Measurements from ENCODE around the gene DGKD. TPM values are rescaled to one million over a fixed set of nuclear protein-coding genes. Genes with fewer than 3 reads are reported as not detected.
A peak's percentile ranks its signal among the peaks of the same experiment; 100 is the strongest.
"Not testable (repeated sequence)": the region's sequence is repeated elsewhere in the genome, so short reads cannot be mapped to it uniquely, and the experiment has no call there.

DGKD gene
- polyA plus RNA-seq (2013, experiment 1 of 2; ENCODE audit: insufficient read length): 8.8 TPM
- 10.0 TPM for polyA plus RNA-seq (2013, experiment 2 of 2; ENCODE audit: insufficient read length)

GRCh38 chr2:233353769-233354499 lies at the start of gene DGKD:
TSS of gene DGKD (plus strand) at chr2:233354494. CDS start at chr2:233354519, 25 bp downstream.
- DNase-seq: peak; percentile 58

GRCh38 chr2:233307565-233307964 lies 46.7 kb upstream of the DGKD start, which contains the start of gene SAG:
TSS of gene SAG (plus strand) at chr2:233307816. CDS start at chr2:233309190, 1,374 bp downstream.
- DNase-seq: no peak

GRCh38 chr2:233311241-233311926 lies 42.9 kb upstream of the DGKD start:
- DNase-seq: no peak

GRCh38 chr2:233312874-233313273 lies 41.4 kb upstream of the DGKD start:
- no peak for DNase-seq

GRCh38 chr2:233314180-233314925 lies 39.9 kb upstream of the DGKD start:
- DNase-seq: no peak

GRCh38 chr2:233317196-233317943 lies 36.9 kb upstream of the DGKD start:
- DNase-seq: no peak

GRCh38 chr2:233319256-233319655 lies 35.0 kb upstream of the DGKD start:
- DNase-seq: no peak

- no peak for DNase-seq
Observed at GRCh38 chr2:233320470-233320869, 33.8 kb upstream of the DGKD start.

GRCh38 chr2:233321166-233321565 lies 33.1 kb upstream of the DGKD start:
- no peak for DNase-seq

GRCh38 chr2:233323851-233324250 lies 30.4 kb upstream of the DGKD start:
- DNase-seq: no peak

GRCh38 chr2:233325256-233325655 lies 29.0 kb upstream of the DGKD start:
- DNase-seq: no peak

GRCh38 chr2:233325814-233326213 lies 28.5 kb upstream of the DGKD start:
- DNase-seq: no peak

GRCh38 chr2:233326500-233326899 lies 27.8 kb upstream of the DGKD start:
- no peak for DNase-seq

GRCh38 chr2:233328922-233329321 lies 25.4 kb upstream of the DGKD start:
- no peak for DNase-seq

GRCh38 chr2:233329489-233330135 lies 24.7 kb upstream of the DGKD start:
- peak; percentile 22 for DNase-seq

- no peak for DNase-seq
Observed at GRCh38 chr2:233331536-233331935, 22.8 kb upstream of the DGKD start.

GRCh38 chr2:233332125-233332524 lies 22.2 kb upstream of the DGKD start:
- DNase-seq: no peak

- DNase-seq: no peak
Observed at GRCh38 chr2:233334915-233335314, 19.4 kb upstream of the DGKD start.

- not testable (repeated sequence) for DNase-seq
Observed at GRCh38 chr2:233336091-233336490, 18.2 kb upstream of the DGKD start.

GRCh38 chr2:233336541-233336940 lies 17.8 kb upstream of the DGKD start:
- DNase-seq: no peak

GRCh38 chr2:233338046-233338445 lies 16.2 kb upstream of the DGKD start:
- no peak for DNase-seq

Data from fibroblast of skin of abdomen (primary cell).